Loucy (cell line): ENCODE measurements around the gene ABCF3.

Source experiments
- CTCF ChIP-seq: fragments of 200-600 bp; sonication (generic); conservative IDR thresholded peaks from 2 replicates; pipeline ENCODE4 v1.5.1; 2014; ENCODE audit warnings: mild to moderate bottlenecking, antibody characterized with exemption, low read length
- EZH2phosphoT487 ChIP-seq: fragments of 200-600 bp; IDR thresholded peaks from 2 replicates; pipeline ENCODE4 v1.6.1; 2018; ENCODE audit warnings: antibody characterized with exemption, mild to moderate bottlenecking, moderate library complexity, borderline replicate concordance

- TF ChIP-seq CTCF (no peak), EZH2phosphoT487 (no peak)
Observed at GRCh38 chr3:184142199-184142598, 43.8 kb upstream of the ABCF3 start.
